MCF 10A (cell line): ENCODE measurements around the gene ARRDC4. TPM values are rescaled to one million over a fixed set of nuclear protein-coding genes. Genes with fewer than 3 reads are reported as not detected.
"Not testable (repeated sequence)": the region's sequence is repeated elsewhere in the genome, so short reads cannot be mapped to it uniquely, and the experiment has no call there.

ENCODE experiments used
- BruUV-seq: library from RNA; stranded (reverse); fragments of 400-500 nt; replicated peaks from 2 replicates; lab custom pipeline; 2021; lab: Mats Ljungman, UMichigan
- CTCF ChIA-PET: fragments of 300-600 bp; sonication (Branson Sonifier 250); formaldehyde crosslinking; extraction: SDS; loops from one replicate; lab custom pipeline; 2021; ENCODE audit warnings: antibody characterized with exemption, inconsistent platforms; lab: Yijun Ruan, JAX
- POLR2A ChIA-PET: fragments of 300-600, 350-650 bp; sonication (Branson Sonifier 250); formaldehyde crosslinking; extraction: SDS; loops from one replicate; lab custom pipeline; 2020; ENCODE audit warnings: antibody characterized with exemption, inconsistent platforms; lab: Yijun Ruan, JAX
- DNase-seq: peaks from one replicate; pipeline ENCODE4 v3.0.0-alpha.2; 2018; ENCODE audit not compliant: unreplicated experiment
- H3K27ac Mint-ChIP-seq: one replicate; pipeline ENCODE4 v1.8.0; 2022; ENCODE audit warnings: mild to moderate bottlenecking, low read depth, mixed read lengths; ENCODE audit not compliant: unreplicated experiment
- H3K27me3 Mint-ChIP-seq: one replicate; pipeline ENCODE4 v1.8.0; 2022; ENCODE audit warnings: mixed read lengths; ENCODE audit not compliant: insufficient read depth, unreplicated experiment
- H3K36me3 Mint-ChIP-seq: one replicate; pipeline ENCODE4 v1.8.0; 2022; ENCODE audit warnings: mild to moderate bottlenecking, moderate library complexity, mixed read lengths; ENCODE audit not compliant: insufficient read depth, unreplicated experiment
- H3K4me1 Mint-ChIP-seq: one replicate; pipeline ENCODE4 v1.8.0; 2022; ENCODE audit warnings: mixed read lengths; ENCODE audit not compliant: insufficient read depth, unreplicated experiment
- H3K4me3 Mint-ChIP-seq: one replicate; pipeline ENCODE4 v1.8.0; 2022; ENCODE audit warnings: mild to moderate bottlenecking, moderate library complexity, mixed read lengths; ENCODE audit not compliant: unreplicated experiment
- H3K9me3 Mint-ChIP-seq: one replicate; pipeline ENCODE4 v1.8.0; 2022; ENCODE audit warnings: mixed read lengths; ENCODE audit not compliant: unreplicated experiment
- intact Hi-C: fragments of 100-400 bp; cut with micrococcal nuclease; formaldehyde crosslinking; loops from 2 replicates; pipeline ENCODE4 v1.14.1; 2022
- total RNA-seq: library from RNA; stranded (reverse); gene quantifications from 2 replicates; pipeline ENCODE4 v1.2.3, GENCODE V29; 2022
- TF ChIP-seq, protein P1 (sequence below): fragments of 200-600 bp; IDR thresholded peaks from one replicate; pipeline ENCODE4 v1.8.0; 2022; ENCODE audit warnings: antibody characterized with exemption, mild to moderate bottlenecking; ENCODE audit not compliant: unreplicated experiment

Gene ARRDC4
- total RNA-seq, 1 experiment from 2014 or later = 36.0 TPM

DNA sequence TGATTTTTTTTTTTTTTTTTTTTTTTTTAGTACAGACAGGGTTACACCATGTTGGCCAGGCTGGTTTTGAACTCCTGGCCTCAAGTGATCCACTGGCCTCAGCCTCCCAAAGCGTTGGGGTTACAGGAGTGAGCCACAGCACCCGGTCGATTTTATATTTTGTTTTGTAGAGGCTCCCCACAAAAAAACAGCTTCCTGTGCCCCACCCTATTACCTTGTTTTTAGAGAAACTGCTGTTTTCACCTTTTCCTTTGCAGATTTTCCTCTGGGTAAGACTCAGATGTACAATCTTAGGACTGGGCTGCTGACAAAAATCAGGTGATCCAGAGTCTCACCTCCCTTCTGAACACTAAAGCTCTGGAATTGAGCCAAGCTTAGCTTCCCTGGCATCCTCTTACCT, 20.6 kb downstream of the ARRDC4 start:
- ChIA-PET POLR2A (interaction anchor here (0.7 to 1.9 kb wide), 5 partner anchors 10 to 23 kb away, joined by 3 to 4 read pairs (median 3); no protein-coding TSS in a partner anchor), CTCF (interaction anchor here (0.8 to 1.6 kb wide), 4 partner anchors 12 to 107 kb away, joined by 4 to 8 read pairs (median 4); no protein-coding TSS in a partner anchor)
- Mint-ChIP-seq H3K27me3 (no peaks in the 10 kb centered on the region), H3K9me3 (peaks cover 4% of the 10 kb centered on the region), H3K4me1 (peaks cover 38% of the 10 kb centered on the region), H3K4me3 (no peak overlapping the region), H3K27ac (no peak overlapping the region), H3K36me3 (peaks cover 6% of the 10 kb centered on the region)
- no peak for DNase-seq
- no TSS peak for BruUV-seq
- intact Hi-C loops = no loop called here
- TF ChIP-seq, protein P1, sequence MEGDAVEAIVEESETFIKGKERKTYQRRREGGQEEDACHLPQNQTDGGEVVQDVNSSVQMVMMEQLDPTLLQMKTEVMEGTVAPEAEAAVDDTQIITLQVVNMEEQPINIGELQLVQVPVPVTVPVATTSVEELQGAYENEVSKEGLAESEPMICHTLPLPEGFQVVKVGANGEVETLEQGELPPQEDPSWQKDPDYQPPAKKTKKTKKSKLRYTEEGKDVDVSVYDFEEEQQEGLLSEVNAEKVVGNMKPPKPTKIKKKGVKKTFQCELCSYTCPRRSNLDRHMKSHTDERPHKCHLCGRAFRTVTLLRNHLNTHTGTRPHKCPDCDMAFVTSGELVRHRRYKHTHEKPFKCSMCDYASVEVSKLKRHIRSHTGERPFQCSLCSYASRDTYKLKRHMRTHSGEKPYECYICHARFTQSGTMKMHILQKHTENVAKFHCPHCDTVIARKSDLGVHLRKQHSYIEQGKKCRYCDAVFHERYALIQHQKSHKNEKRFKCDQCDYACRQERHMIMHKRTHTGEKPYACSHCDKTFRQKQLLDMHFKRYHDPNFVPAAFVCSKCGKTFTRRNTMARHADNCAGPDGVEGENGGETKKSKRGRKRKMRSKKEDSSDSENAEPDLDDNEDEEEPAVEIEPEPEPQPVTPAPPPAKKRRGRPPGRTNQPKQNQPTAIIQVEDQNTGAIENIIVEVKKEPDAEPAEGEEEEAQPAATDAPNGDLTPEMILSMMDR = no peak

DNA sequence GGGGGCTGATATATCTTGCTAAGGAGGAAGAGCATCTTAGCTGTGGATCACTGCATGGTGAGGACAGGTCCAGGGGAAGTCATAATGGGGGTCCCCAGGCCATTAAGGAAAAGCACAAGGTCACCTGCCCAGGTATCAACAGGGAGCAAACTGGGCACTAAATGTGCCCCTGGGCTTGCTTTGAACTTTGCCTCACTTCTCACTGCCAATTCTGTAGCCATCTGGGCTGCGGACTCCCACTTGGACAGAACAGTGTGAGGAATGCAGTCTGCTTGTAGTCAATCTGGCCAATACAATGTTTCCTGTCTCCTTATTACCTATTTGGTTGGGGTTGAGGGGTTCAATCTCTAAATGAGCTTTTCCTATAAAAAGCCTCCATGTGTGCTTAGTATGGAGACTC, 21.3 kb downstream of the ARRDC4 start:
- H3K4me1 Mint-ChIP-seq = peaks cover 32% of the 10 kb centered on the region
- H3K27ac Mint-ChIP-seq = no peak overlapping the region
- DNase-seq = no peak
- intact Hi-C loops = no loop called here
- H3K36me3 Mint-ChIP-seq = peaks cover 6% of the 10 kb centered on the region
- no peaks in the 10 kb centered on the region for H3K27me3 Mint-ChIP-seq
- BruUV-seq = no TSS peak
- ChIA-PET CTCF (interaction anchor here (1.3 to 1.6 kb wide), 2 partner anchors 15 to 106 kb away, joined by 4 to 5 read pairs; no protein-coding TSS in a partner anchor), POLR2A (interaction anchor here (0.6 to 1.9 kb wide), 4 partner anchors 11 to 1406 kb away, joined by 3 to 4 read pairs (median 4); no protein-coding TSS in a partner anchor)
- TF ChIP-seq, protein P1 = no peak
- H3K4me3 Mint-ChIP-seq = no peak overlapping the region
- H3K9me3 Mint-ChIP-seq = peaks cover 9% of the 10 kb centered on the region

DNA sequence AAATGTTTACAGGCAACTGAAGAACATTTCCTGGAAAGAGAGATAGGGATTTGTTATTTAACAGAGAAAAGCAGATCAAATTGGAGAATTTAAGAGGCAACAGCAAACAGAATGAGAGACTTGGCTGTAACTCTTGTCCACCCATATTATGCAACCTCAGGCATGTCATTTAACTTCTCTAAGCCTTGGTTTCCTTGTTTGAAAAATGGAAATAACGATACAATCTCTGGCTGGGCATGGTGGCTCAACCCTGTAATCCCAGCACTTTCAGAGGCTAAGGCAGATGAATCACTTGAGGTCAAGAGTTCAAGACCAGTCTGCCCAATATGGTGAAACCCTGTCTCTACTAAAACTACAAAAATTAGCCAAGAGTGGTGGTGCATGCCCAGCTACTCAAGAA, 23.7 kb downstream of the ARRDC4 start:
- no peak overlapping the region for H3K4me3 Mint-ChIP-seq

DNA sequence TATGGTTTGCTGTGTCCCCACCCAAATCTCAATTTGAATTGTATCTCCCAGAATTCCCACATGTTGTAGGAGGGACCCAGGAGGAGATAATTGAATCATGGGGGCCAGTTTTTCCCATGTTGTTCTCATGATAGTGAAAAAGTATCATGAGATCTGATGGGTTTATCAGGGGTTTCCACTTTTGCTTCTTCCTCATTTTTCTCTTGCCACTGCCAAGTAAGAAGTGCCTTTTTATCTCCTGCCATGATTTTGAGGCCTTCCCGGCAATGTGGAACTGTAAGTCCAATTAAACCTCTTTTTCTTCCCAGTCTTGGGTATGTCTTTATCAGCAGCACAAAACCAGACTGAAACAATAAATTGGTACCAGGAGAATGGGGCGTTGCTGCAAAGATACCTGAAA, 25.5 kb downstream of the ARRDC4 start:
- H3K27me3 Mint-ChIP-seq, H3K4me3 Mint-ChIP-seq, intact Hi-C loops, POLR2A ChIA-PET, H3K36me3 Mint-ChIP-seq, BruUV-seq, DNase-seq, H3K4me1 Mint-ChIP-seq, H3K27ac Mint-ChIP-seq: not testable (repeated sequence)
- CTCF ChIA-PET = interaction anchor here (0.6 kb wide), 1 partner anchor 17 kb away, joined by 3 read pairs; no protein-coding TSS in a partner anchor
- H3K9me3 Mint-ChIP-seq = peaks cover 17% of the 10 kb centered on the region

More for the DNA sequence above, 23.7 kb downstream of the ARRDC4 start:
- ChIA-PET POLR2A (no interaction called here), CTCF (interaction anchor here (1.2 kb wide), 1 partner anchor 12 kb away, joined by 5 read pairs; no protein-coding TSS in a partner anchor)
- H3K4me1 Mint-ChIP-seq = peaks cover 9% of the 10 kb centered on the region
- TF ChIP-seq, protein P1 = no peak
- DNase-seq = no peak
- no TSS peak for BruUV-seq
- peaks cover 6% of the 10 kb centered on the region for H3K36me3 Mint-ChIP-seq
- no peak overlapping the region for H3K27ac Mint-ChIP-seq
- H3K9me3 Mint-ChIP-seq = peaks cover 17% of the 10 kb centered on the region
- H3K27me3 Mint-ChIP-seq = no peaks in the 10 kb centered on the region
- intact Hi-C loops = no loop called here
